NCI-H2107 treated with DMSO at 0.1 percent for 48 hours (cell line): ENCODE results near the gene CRB3.

Experiments used
- DNase-seq: peaks from one replicate; lab custom pipeline; 2025; ENCODE audit not compliant: unreplicated experiment; lab: John Stamatoyannopoulos, UW

CRB3 gene

GRCh38 chr19:6466526-6467248, 2.6 kb downstream of the CRB3 start:
- no peak for DNase-seq

DNA sequence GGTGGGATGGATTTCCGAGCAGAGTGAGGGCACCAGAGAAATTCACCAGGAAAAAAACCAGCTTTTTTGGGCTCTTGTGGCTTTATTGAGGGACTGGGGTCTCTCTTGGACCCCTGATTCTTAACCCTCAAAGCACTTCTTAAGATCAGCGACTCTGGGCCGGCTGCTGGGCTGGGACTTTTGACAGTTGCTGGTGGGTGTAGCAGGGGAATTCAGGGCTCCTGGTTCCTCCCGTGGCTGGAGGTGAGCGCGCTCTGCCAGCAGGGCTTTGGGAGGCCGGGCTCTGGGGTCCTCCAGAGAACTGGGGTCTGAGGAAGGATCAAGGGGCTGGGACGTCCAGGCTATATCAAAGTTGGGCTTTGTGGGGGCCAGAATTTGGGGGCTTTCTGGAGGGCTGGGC, 3.3 kb downstream of the CRB3 start:
- DNase-seq, result no peak

- DNase-seq, result no peak
These were observed 6.1 kb downstream of the CRB3 start for GRCh38 chr19:6470173-6470572.

- no peak for DNase-seq
These were observed 7.0 kb downstream of the CRB3 start for GRCh38 chr19:6471076-6471475.

- no peak for DNase-seq
These were observed 8.6 kb downstream of the CRB3 start for GRCh38 chr19:6472713-6473112.

GRCh38 chr19:6473647-6474046, 9.6 kb downstream of the CRB3 start:
- DNase-seq, result no peak

DNA sequence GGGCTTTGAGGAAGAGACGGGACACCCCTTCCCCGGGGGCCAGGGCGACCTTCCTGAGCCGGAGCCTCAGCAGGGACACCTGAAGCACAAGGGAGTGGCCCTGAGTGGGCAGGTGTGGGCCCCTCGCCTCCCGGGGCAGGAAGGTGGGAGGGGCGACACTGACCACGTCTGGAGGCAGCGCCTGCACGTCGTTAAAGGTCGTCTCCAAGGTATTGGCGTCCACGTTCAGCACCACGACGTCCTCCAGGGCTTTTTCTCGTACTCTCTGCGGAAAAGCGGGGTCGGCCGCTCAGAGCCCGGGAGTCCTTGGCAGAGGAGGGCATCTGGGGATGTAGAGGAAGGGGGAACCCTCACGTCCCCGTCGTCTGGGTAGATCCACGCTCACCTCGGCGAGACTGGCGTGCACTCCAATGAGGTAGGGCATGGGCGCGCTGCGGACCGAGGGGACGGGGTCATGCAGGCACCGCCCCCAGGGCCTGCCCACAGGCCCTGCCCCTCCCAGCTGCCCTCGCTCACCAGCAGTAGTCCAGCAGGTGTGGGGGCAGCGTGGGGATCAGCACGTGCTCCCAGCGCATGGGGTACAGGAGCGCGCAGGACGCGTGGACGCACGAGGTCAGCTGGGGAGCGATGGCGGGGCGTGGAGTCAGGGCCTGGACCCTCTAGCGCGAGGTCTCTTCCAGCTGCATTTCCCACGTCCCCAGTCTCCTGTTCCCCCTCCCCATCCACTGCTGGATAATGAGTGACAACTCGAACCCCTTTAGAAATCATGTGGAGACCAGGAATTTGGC, 11.4 kb downstream of the CRB3 start:
- no peak for DNase-seq

DNA sequence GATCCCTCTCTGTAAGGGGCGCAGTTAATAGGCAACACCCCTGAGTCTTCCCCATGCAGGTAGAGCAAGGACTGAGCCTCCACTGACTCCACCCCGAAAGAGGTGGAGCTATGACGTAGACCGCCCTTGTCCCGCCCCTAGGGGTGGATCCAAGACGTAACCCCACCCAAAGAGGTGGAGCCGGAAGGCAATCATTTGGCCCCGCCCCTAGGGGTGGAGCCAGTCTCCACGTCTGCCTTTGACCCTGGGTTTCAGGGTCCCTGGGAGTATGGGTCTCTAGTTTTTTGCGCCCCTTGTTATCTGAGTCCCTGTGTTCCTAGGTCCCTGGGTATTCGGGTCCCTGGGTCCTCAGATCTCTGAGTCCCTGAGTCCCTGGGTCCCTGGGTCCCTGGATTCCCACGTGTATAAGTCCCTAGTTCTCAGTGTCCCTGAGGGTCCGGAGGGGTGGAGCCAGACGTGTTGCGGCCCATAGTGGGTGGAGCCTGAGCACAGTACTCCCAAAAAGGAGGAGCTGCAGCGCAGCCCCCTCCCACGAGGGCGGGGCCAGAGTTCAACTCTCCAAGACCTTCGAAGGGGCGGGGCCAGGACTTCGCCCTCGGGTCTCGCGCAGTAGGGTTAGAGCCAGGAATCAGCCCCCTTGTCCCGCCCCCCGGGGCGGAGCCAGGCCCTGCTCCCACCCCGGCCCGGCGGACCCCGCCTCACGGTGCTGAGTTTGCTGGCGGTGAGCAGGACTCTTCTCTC, 12.3 kb downstream of the CRB3 start:
- DNase-seq, result no peak

- DNase-seq, result no peak
These were observed 12.9 kb downstream of the CRB3 start for GRCh38 chr19:6476896-6477431.

- DNase-seq, result no peak
These were observed 14.7 kb downstream of the CRB3 start for GRCh38 chr19:6478815-6479214.

DNA sequence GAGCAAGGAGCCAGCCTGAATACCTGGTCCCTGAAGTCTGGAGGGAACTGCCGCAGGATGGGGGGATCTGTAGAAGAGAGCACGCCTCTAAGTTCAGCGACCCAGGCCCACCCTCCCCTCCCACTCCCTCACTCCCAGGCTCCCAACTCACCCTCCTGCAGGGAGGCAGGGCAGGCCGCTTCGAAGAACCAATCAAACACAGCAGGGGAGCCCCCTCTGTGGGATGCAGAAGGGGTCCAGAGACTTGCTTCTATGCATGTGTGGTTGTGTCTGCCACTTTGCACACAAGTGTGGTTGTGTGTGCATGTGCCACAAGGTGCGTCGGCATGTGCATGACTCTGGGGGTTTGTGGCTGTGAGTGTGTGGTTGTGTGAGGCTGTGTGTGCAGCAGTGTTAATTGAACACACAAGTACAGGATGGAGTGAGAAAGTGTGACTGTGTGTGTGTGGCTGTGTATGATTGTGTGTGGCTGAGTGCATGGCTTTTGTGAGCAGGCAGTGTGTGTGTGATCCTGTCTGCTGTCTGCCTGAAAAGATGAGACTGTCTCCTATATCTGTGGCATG, 15.8 kb downstream of the CRB3 start:
- DNase-seq, result no peak

DNA sequence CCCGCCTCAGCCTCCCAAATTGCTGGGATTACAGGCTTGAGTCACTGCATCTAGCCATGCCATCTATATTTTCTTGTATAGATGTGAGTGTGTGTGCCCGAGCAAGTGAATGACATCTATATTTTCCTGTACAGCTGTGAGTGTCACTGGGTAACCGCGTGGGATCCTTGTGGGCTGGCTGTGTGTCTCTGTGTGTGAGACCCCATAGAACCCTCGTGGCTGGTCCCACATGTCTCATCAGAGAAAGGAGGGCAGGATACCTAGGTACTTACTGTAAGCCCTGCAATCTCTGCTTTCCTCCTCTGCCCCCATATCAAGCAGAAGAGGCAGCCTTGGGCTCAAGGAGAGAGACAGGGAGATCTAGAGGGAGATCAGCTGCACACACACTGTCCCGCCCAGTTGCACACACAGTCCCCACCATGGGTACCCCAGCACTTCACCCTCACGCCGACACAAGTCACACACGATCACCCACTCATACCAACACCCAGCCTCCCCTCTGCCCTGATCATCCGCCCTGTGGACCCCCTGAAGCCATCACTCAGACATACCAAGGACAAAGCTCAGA, 16.9 kb downstream of the CRB3 start:
- no peak for DNase-seq

- no peak for DNase-seq
These were observed 17.7 kb downstream of the CRB3 start, which contains the start of gene DENND1C for GRCh38 chr19:6481541-6482342. TSS of gene DENND1C (minus strand) at chr19:6481787. CDS start at chr19:6481695, 92 bp downstream.

- no peak for DNase-seq
These were observed 18.2 kb downstream of the CRB3 start for GRCh38 chr19:6482343-6482686.

GRCh38 chr19:6483235-6483634, 19.2 kb downstream of the CRB3 start:
- no peak for DNase-seq

GRCh38 chr19:6484230-6484629, 20.2 kb downstream of the CRB3 start:
- DNase-seq, result no peak

GRCh38 chr19:6484831-6485230, 20.8 kb downstream of the CRB3 start:
- DNase-seq, result no peak

DNA sequence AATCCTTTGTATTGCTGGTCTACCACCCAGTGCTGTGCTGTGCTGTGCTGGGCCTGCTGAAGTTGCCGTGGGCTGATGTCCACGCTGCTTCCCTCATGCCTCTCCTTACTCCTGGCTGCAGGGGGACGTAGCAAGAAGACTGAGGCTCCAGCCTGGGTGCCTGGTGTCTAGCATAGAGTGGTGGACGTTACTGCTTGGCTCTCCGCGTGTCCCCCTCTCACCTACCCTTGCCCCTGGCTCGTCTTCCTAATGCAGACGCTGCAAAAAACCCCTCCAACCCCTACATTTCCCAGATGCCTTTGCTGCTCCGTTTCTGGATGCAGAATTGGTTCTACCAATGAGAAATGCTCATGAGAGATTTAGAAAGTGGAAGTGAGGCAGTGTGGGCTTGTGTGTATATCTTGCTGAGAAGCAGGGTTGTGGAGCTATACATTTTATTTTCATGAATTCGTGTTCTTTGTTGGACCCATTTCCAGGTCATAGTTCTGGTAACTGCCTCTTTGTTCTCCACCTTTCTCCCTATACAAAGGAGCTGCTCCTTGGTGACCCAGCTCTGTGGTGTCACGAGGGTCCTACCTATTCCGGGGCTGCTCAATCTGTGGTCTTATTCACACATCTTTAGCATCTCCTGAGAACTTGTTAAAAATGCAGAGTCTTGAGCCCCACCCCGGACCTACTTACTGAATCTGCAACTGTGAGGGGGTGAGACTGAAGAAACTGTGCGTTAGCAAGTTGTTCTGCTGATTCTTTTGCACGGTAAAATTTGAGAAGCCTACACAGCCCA, 25.4 kb downstream of the CRB3 start:
- no peak for DNase-seq

- DNase-seq, result no peak
These were observed 26.1 kb downstream of the CRB3 start for GRCh38 chr19:6490134-6490533.
